Erythroblast (primary cell): ENCODE results near the gene ERVW-1.

Source experiments
- DNase-seq, 2 experiments: peaks; one replicate each; lab custom pipeline; 2025; lab: John Stamatoyannopoulos, UW
- GATA1 ChIP-seq: IDR thresholded peaks from 2 replicates; pipeline ENCODE4 v1.6.1; 2011; ENCODE audit warnings: low read depth, mild to moderate bottlenecking, control low read depth, low read length, moderate library complexity
- POLR2A ChIP-seq: IDR thresholded peaks from 2 replicates; pipeline ENCODE4 v1.6.1; 2011; ENCODE audit warnings: mild to moderate bottlenecking, low read length

ERVW-1 gene

DNA sequence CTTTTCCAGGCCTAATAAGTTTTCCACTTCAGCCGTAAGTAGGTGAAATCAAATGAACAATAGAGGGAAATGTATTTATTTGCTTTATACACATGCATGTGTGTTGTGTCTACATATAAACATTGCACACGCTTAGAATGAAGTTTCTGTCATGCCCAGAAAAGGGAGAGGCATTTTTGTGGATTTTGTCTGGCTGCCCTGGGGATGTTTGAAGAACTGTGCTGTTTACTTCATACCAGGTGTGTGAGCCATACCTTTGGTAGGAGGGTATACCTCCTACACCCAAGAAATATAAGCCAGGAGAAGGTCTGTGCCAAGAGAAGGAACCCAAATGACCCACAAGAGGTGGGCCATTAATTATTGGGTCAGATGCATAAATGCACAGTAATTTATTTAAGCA, 17.6 kb downstream of the ERVW-1 start:
- DNase-seq = no peak
- TF ChIP-seq GATA1 (no peak), POLR2A (no peak)

DNA sequence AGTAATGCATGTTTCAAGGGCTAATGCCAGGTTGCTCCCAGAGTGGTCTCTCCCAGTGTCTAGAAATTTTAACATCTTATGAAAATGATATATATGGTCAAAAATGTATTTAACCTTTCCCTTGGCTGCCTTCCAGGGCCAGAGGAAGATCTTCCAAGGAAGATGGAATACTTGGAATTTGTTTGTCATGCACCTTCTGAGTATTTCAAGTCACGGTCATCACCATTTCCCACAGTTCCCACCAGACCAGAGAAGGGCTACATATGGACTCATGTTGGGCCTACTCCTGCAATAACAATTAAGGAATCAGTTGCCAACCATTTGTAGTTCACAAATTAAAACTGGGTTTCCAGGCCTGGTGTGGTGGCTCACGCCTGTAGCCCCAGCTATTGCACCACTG, 21.5 kb downstream of the ERVW-1 start:
- no peak for TF ChIP-seq GATA1
- TF ChIP-seq POLR2A = no peak
- DNase-seq = no peak

DNA sequence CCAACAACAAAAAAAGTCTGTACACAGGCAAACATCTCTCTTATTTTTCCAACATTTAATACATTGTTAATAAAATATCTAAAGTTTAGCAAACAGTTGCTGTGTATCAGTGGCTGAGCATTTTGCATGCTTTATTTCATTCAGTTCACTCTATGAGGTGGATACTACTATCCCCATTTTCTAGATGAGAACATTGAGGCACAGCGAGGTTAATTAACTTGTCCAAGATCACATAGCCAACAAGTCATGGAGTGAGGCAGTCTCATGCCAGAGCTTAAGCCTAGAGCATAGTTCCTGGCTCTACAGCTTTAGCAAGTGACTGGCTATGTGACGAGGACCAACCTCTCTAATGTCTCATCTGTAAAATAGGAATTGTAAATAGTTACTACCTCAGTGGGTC, 26.1 kb downstream of the ERVW-1 start:
- TF ChIP-seq POLR2A (no peak), GATA1 (no peak)
- DNase-seq = no peak

DNA sequence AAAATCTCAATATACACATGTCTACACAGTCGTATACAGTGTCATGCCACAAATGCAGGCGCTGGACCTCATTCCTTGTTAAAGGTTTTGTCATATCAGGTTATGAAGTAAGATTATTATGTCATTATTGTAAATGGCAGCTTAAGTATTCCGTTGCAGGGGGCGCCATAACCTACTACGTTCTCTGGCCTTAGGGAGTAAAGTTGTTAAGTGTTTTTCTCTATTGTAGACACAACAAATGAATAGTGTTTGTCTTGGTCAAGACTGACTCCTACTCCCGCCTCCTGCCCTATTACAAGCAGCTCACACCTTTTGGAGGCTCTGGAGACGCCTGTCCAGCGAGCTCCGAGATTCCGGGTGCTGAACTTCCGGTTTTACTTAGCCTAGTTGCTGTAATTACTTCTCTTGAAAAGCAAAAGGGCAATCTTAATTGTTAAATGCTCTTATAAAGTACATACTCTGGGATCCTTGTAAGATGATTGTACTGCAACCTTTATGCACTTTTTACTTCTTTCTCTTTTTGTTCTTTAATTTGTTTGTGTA, 29.5 kb downstream of the ERVW-1 start:
- TF ChIP-seq GATA1 (no peak), POLR2A (no peak)
- peak; percentile 82 to 86 for DNase-seq

DNA sequence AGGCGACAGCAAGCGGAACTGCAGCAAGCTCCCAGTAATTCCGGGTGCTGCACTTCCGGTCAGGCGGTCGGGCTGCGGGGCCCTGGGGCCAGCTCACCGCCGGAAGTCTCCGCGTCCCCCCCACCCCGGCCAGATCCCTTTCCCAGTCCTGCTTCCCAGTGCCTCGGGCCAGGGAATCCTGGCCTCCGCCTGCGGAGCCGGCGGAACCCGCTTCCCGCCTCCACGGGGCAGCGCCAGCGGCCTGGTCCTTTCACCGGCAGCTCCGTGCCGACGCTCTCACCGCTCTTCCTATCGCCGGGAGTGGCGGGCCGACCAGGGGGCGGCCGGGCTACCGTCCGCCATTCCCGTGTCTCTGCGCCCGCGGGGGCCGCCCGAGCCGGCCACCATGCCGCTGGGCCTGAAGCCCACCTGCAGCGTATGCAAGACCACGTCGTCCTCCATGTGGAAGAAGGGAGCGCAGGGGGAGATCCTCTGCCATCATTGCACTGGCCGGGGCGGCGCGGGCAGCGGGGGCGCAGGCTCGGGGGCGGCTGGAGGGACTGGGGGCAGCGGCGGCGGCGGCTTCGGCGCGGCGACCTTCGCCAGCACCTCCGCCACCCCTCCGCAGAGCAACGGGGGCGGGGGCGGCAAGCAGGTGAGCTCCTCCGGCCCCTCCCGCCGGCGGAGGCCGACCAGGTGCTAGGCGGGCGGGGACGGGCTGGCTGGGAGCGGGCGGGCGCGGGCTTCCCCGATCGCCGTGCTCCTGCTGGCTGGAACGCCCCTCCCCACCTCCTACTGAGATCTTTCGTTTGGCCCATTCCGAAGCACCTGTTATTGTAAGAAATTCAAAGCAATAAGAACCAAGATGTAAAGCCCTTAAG, 30.2 kb downstream of the ERVW-1 start, which contains the start of gene GATAD1:
GATAD1 (plus strand) TSS at position 138 of the 860 bp plus-strand sequence; CDS start at position 386, 248 bp downstream.
- TF ChIP-seq POLR2A (peak; percentile 71), GATA1 (no peak)
- peak; percentile 92 for DNase-seq

DNA sequence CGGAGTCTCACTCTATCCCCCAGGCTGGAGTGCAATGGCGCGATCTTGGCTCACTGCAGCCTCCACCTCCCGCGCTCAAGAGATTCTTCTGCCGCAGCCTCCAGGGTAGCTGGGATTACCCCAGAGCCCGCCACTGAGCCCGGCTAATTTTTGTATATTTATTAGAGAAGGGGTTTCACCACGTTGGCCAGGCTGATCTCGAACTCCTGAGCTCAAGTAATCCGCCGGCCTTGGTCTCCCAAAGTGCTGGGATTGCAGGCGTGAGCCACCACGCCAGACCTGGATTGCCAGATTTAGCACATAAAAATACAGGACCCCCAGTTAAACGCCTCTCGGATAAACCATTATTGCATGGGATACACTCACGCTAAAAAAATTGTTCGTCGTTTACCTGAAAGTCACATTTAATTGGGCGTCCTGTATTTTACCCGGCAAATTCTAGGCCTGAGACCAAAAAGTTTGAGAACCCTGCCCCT, 30.8 kb downstream of the ERVW-1 start:
- DNase-seq = no peak
- TF ChIP-seq POLR2A = no peak
- TF ChIP-seq GATA1 = no peak

DNA sequence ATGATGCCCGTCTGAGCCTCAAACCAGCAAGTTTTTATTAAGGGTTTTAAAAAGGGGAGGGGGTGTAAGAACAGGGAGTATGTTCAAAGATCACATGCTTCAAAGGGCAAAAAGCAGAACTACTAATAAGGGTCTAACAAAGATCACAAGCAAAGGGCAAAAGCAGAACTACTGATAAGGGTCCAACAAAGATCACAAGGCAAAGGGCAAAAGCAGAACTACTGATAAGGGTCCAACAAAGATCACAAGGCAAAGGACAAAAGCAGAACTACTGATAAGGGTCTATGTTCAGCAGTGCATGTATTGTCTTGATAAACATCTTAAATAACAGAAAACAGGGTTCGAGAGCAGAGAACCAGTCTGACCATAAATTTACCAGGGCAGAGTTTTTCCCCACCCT, 35.0 kb downstream of the ERVW-1 start:
- DNase-seq = peak in 1 of 2 experiments; percentile 9

DNA sequence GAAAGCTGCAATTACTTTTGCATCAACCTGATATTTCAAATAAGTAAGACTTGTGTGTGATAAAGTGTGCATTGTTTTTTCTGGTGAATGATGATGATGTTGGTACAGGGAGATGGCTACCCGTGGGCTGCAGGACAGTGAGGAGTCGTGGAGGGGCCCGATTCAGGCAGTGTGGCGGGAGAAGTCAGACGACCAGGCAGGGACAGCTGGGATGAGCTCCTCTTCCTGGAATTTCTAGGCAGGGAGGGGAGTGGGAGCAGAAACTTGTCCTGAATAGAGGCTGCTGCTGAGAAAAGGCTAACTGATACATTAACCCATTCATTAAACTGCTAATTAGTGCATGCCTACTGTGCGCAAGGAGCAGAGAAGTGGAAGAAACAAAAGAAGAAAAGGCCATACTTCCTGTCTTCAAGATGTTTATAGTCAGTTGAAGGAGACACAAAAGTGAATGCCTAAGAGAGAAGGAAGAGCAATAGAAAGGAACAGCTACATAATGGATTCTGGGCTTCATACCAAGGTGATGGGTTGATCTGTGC, 39.7 kb downstream of the ERVW-1 start:
- no peak for TF ChIP-seq GATA1
- no peak for TF ChIP-seq POLR2A
- no peak for DNase-seq

DNA sequence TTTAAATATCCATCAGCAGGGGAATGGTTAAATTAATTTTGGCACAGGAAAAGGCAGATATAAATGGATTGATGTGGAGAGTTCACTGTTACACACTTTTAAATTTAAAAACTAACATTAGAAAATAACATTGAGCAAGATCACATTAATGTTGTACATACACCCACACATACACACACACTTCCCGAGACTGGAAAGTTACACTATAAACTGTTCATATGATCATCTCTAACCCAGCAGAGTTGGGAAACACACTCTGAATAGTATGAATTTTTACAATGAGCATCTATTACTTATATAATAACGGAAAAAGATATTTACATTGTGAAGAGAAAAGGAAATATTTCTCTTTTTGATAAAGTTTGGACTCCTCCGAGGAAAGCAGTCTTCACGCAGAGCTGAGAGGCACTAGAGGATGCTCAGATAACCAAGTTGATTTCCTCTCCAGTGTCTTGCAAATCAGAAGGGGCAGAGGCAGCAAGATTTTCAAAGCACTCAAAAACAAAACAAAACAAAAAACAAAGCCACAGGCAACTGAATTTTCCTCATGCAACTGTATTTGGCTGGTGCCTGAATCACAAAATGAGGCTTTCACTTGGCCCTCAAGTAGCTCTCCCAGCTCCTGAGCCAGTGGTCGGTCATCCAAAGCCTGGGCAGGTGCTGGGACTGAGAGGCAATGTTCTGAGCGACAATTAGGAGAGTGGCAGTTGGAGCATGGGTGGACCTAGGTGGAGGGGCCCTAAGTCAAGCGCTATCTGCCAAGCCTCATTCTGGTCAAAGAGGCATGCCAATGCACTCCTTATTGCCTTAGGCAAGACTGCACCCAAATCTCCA, 40.9 kb downstream of the ERVW-1 start:
- TF ChIP-seq POLR2A (no peak), GATA1 (no peak)
- DNase-seq = no peak

DNA sequence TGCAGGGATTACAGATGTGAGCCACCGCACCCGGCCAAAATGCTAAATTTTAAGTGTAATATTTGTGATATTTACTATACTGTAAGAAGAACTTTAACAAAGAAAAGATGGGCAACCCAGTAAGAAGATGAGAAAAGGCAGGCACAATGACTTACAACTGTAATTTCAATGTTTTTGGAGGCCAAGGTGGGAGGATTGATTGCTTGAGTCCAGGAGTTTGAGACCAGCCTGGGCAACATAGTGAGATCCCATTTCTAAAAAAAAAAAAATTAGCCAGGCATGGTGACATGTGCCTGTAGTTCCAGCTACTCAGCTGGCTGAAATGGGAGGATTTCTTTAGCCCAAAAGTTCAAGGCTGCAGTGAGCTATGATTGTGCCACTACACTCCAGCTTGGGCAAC, 42.2 kb downstream of the ERVW-1 start:
- DNase-seq = no peak
- TF ChIP-seq POLR2A (no peak), GATA1 (no peak)

DNA sequence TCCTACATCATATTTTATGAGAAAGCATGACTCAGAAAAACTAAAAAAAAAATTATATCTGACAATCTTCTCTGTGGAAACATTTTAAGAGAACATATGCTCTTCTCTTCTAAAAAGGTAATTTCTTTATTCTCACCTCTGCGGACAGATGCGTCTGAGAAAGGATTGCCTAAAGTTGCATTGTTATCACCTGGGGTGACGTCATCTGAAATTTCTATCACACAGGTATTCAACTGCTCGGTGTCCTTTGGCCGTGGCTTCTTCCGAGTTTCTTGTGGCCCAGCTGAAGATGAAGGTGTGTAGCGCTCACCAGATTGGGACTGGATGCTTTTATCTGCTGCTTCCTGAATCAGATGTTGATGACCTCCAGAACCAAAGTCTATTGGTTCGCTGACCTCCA, 44.7 kb downstream of the ERVW-1 start:
- TF ChIP-seq POLR2A (no peak), GATA1 (no peak)

DNA sequence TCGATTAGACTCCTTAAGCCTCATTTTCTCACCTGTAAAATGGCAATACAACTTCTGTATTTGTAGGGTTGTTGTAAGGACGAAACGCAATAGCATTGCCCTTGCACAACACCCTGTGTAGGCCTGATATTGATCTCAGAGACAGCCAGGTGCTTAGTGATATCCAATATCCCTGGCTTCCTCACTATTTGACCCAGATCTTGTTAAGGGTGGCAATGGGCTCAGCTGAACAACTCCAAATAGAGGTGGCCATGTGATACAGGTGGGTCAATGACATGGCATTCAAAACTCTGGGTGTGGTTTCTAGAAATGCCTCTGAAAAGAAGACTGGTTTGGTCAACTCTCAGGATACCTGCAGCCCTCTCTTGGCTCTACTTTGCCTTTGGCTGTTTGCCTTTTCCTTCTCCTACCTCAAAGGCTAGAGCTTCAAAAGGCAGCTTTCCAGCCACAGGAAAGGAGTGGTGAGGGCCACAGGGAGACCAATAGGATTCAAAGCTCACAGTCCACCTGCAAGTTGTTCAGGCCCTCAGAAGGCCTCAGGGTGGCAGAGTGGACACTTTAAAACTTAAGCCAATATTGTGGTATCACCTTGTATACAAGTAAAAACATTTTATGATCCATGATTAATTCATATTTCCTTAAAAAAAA, 45.3 kb downstream of the ERVW-1 start:
- TF ChIP-seq POLR2A (no peak), GATA1 (no peak)
- DNase-seq = no peak

More for the DNA sequence above, 44.7 kb downstream of the ERVW-1 start:
- DNase-seq = no peak

DNA sequence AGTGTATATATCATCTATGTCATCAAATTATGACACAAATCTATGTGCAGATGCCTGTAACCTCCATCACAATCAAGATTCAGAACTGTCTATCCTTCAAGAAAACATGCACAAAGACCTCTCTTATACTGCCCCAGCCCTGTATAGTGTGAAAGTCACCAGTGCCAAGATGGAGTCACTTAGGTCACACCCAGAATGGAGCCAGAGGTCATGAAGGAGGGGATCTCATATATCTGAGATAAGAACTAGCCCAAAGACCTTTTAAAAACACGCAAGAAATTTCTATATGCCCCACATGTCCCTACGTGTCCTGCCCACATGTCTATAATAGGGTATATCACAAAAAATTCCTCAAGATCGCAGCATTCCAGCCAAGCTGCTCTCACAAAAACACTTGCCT, 50.6 kb downstream of the ERVW-1 start:
- TF ChIP-seq GATA1 (no peak), POLR2A (no peak)
- DNase-seq = no peak
